CD14-positive monocyte (primary cell): Measurements from ENCODE around the gene YJU2. TPM values are rescaled to one million over a fixed set of nuclear protein-coding genes. Genes with fewer than 3 reads are reported as not detected.

Source experiments
- DNase-seq, 3 donors: peaks; one replicate each; pipeline ENCODE4 v3.0.0-alpha.2; 2011 to 2022
- H2AFZ ChIP-seq: 2 replicates; pipeline ENCODE4 v1.6.0; 2012; ENCODE audit warnings: mild to moderate bottlenecking, low read depth, low read length, inconsistent platforms; ENCODE audit not compliant: insufficient read depth, poor library complexity, severe bottlenecking
- H3K27ac ChIP-seq, 2 donors: 1 replicate in 1 of 2; 2 replicates in 1 of 2; pipeline ENCODE4 v1.5.1; 2012 to 2013; ENCODE audit warnings: low read length in 2 of 2, control low read depth in 1 of 2, inconsistent platforms in 1 of 2, low read depth in 1 of 2, mild to moderate bottlenecking in 1 of 2
- H3K27me3 ChIP-seq, 2 donors: one replicate each; pipeline versions ENCODE4 v1.6.0 to v1.6.1; 2011 to 2013; ENCODE audit warnings: low read length in 2 of 2; ENCODE audit not compliant: control insufficient read depth in 2 of 2, insufficient read depth in 2 of 2
- H3K36me3 ChIP-seq, 2 donors: replicated peaks in 1 of 2; 1 replicate in 1 of 2; 2 replicates in 1 of 2; pipeline versions ENCODE4 v1.5.1 to v1.6.1; 2012 to 2013; ENCODE audit warnings: low read length in 2 of 2, control low read depth in 1 of 2, inconsistent platforms in 1 of 2, mild to moderate bottlenecking in 1 of 2; ENCODE audit not compliant: insufficient read depth in 2 of 2, control insufficient read depth in 1 of 2
- H3K4me1 ChIP-seq, 2 donors: 1 replicate in 1 of 2; 2 replicates in 1 of 2; pipeline versions ENCODE4 v1.5.1 to v1.6.1; 2012 to 2013; ENCODE audit warnings: low read length in 2 of 2, control low read depth in 1 of 2, inconsistent platforms in 1 of 2, mild to moderate bottlenecking in 1 of 2, moderate library complexity in 1 of 2; ENCODE audit not compliant: insufficient read depth in 2 of 2, control insufficient read depth in 1 of 2
- H3K4me2 ChIP-seq: replicated peaks from 2 replicates; pipeline ENCODE3; 2012; ENCODE audit warnings: low read length, moderate library complexity, mild to moderate bottlenecking; ENCODE audit not compliant: poor library complexity, severe bottlenecking; ENCODE audit errors: extremely low read depth
- H3K4me3 ChIP-seq, 3 experiments: fragments of 200-600 bp in 1 of 3; sonication (generic) in 1 of 3; replicated peaks in 1 of 3; 1 replicate in 2 of 3; 2 replicates in 1 of 3; pipeline ENCODE4 v1.5.1; 2011 to 2013; ENCODE audit warnings: low read length in 3 of 3, mild to moderate bottlenecking in 3 of 3, control low read depth in 2 of 3, low read depth in 2 of 3, inconsistent platforms in 1 of 3, moderate library complexity in 1 of 3
- H3K79me2 ChIP-seq: 2 replicates; pipeline ENCODE4 v1.6.0; 2012; ENCODE audit warnings: mild to moderate bottlenecking, control low read depth, inconsistent platforms, low read length, moderate library complexity; ENCODE audit not compliant: insufficient read depth
- H3K9ac ChIP-seq: 2 replicates; pipeline ENCODE4 v1.6.0; 2017; ENCODE audit warnings: low read length, mild to moderate bottlenecking; ENCODE audit not compliant: insufficient read depth, poor library complexity, severe bottlenecking
- H3K9me3 ChIP-seq, 2 donors: replicated peaks in 1 of 2; 1 replicate in 1 of 2; 2 replicates in 1 of 2; pipeline versions ENCODE4 v1.5.1 to v1.6.1; 2012 to 2013; ENCODE audit warnings: low read length in 2 of 2, control low read depth in 1 of 2; ENCODE audit not compliant: control insufficient read depth in 1 of 2, insufficient read depth in 1 of 2
- H4K20me1 ChIP-seq: 2 replicates; pipeline ENCODE4 v1.6.0; 2012; ENCODE audit warnings: mild to moderate bottlenecking, low read length, control low read depth, moderate library complexity; ENCODE audit not compliant: insufficient read depth
- H3K27ac Mint-ChIP-seq, 7 donors: one replicate each; pipeline ENCODE4 v1.8.0; 2020; ENCODE audit warnings: mild to moderate bottlenecking in 7 of 7, mixed read lengths in 7 of 7, moderate library complexity in 6 of 7, inconsistent platforms in 2 of 7
- H3K27me3 Mint-ChIP-seq, 3 donors: one replicate each; pipeline ENCODE4 v1.8.0; 2021 to 2022; ENCODE audit warnings: low read depth in 3 of 3, mild to moderate bottlenecking in 3 of 3, mixed read lengths in 3 of 3, moderate library complexity in 3 of 3, inconsistent platforms in 1 of 3
- H3K36me3 Mint-ChIP-seq, 2 donors: one replicate each; pipeline ENCODE4 v1.8.0; 2020; ENCODE audit warnings: mixed read lengths in 2 of 2, inconsistent platforms in 1 of 2, mild to moderate bottlenecking in 1 of 2
- H3K4me1 Mint-ChIP-seq: one replicate; pipeline ENCODE4 v1.8.0; 2020; ENCODE audit warnings: mild to moderate bottlenecking, mixed read lengths
- H3K4me3 Mint-ChIP-seq, 2 donors: one replicate each; pipeline ENCODE4 v1.8.0; 2020; ENCODE audit warnings: mild to moderate bottlenecking in 2 of 2, mixed read lengths in 2 of 2, moderate library complexity in 1 of 2
- H3K9me3 Mint-ChIP-seq, 7 donors: one replicate each; pipeline ENCODE4 v1.8.0; 2020 to 2022; ENCODE audit warnings: mixed read lengths in 7 of 7, mild to moderate bottlenecking in 6 of 7, moderate library complexity in 6 of 7, inconsistent platforms in 2 of 7
- WGBS: methylation state at CpG from one replicate; pipeline ENCODE4 v1.1.5; 2013; ENCODE audit warnings: missing lambda C conversion rate; ENCODE audit not compliant: insufficient coverage; 5-methylcytosine and 5-hydroxymethylcytosine counted together
- intact Hi-C, 2 donors: fragments of 100-400 bp; cut with micrococcal nuclease; formaldehyde crosslinking; loops; one replicate each; pipeline versions ENCODE4 v1.15.0 to v1.15.1; 2023
- polyA plus RNA-seq, 3 donors: library from polyadenylated mRNA; depleted of rRNA in 1 of 3; unstranded in 2 of 3; stranded (reverse) in 1 of 3; fragments of 300-500 nt in 2 of 3; fragments of >200 nt in 1 of 3; fragmentation: Illumina TruSeq in 2 of 3; gene quantifications; 1 replicate in 2 of 3; 2 replicates in 1 of 3; pipeline ENCODE4 v1.2.3, GENCODE V29; 2012 to 2021
- TF ChIP-seq, protein P1 (sequence below): fragments of 200-600 bp; IDR thresholded peaks from one replicate; pipeline ENCODE4 v1.8.0; 2022; ENCODE audit warnings: antibody characterized with exemption, mild to moderate bottlenecking

The YJU2 gene
- polyA plus RNA-seq, 3 donors: 8.6 to 19.3 (median 13.4) TPM

DNA sequence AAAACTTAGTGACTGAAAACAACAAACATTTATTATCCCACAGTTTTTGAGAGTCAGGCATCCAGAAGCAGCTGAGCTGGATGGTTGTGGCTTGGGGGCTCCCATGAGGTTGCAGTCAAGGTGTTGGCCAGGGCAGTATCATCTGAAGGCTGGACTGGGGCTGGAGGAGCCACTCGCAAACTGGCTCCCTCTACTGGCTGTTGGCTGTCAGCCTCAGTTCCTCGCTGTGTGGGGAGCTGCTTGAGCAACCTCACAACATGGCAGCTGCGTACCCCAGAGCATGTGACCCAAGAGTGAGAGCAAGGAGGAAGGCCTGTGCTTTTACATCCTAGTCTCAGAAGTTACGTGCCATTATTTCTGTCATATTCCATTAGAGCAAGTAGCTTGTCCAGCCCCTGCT lies 9.7 kb downstream of the YJU2 start:
- Mint-ChIP-seq H3K27me3 (peaks cover 0 to 1% (median 0%) of the 10 kb centered on the region in 3 donors), H3K4me1 (peaks cover 6% of the 10 kb centered on the region), H3K27ac (peak overlapping the region in 1 of 7 donors; percentile 63), H3K4me3 (no peak overlapping the region), H3K36me3 (peaks cover 63 to 99% of the 10 kb centered on the region in 2 donors), H3K9me3 (peaks cover 7 to 29% (median 22%) of the 10 kb centered on the region in 7 donors)
- intact Hi-C loops: no loop called here
- Histone ChIP-seq H3K9me3 (peaks cover 23 to 35% of the 10 kb centered on the region in 2 donors), H3K79me2 (no peaks in the 10 kb centered on the region), H4K20me1 (no peaks in the 10 kb centered on the region), H2AFZ (no peak overlapping the region), H3K4me3 (no peak overlapping the region), H3K27me3 (no peaks in the 10 kb centered on the region), H3K4me2 (no peak overlapping the region), H3K36me3 (peaks cover 67 to 81% of the 10 kb centered on the region in 2 donors), H3K9ac (no peak overlapping the region), H3K27ac (no peak overlapping the region), H3K4me1 (peaks cover 5 to 7% of the 10 kb centered on the region in 2 donors)
- no peak for DNase-seq
- TF ChIP-seq, protein P1, sequence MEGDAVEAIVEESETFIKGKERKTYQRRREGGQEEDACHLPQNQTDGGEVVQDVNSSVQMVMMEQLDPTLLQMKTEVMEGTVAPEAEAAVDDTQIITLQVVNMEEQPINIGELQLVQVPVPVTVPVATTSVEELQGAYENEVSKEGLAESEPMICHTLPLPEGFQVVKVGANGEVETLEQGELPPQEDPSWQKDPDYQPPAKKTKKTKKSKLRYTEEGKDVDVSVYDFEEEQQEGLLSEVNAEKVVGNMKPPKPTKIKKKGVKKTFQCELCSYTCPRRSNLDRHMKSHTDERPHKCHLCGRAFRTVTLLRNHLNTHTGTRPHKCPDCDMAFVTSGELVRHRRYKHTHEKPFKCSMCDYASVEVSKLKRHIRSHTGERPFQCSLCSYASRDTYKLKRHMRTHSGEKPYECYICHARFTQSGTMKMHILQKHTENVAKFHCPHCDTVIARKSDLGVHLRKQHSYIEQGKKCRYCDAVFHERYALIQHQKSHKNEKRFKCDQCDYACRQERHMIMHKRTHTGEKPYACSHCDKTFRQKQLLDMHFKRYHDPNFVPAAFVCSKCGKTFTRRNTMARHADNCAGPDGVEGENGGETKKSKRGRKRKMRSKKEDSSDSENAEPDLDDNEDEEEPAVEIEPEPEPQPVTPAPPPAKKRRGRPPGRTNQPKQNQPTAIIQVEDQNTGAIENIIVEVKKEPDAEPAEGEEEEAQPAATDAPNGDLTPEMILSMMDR: no peak
- WGBS: 100% methylated on average over 1 of the region's 4 CpGs

DNA sequence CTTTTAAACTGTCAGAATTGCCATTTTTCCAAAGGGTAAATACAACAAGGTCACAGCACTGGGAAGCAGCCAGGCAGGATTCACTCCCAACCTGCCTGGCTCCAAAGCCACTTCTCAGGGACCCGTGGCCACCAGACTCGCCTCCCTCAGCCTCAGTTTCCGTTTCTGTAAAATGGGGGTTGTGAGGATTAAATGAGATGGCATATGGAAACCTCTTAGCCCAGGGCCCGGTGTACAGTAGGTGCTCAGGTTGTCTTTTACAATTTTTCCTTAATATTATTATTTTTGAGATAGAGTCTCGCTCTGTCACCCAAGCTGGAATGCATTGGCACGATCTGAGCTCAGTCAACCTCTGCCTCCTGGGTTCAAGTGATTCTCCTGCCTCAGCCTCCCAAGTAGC lies 10.1 kb downstream of the YJU2 start:
- peaks cover 0 to 1% (median 0%) of the 10 kb centered on the region in 3 donors for H3K27me3 Mint-ChIP-seq
- TF ChIP-seq, protein P1: no peak
- H3K4me3 Mint-ChIP-seq: no peak overlapping the region
- H3K4me2 ChIP-seq: no peak overlapping the region
- peaks cover 23 to 35% of the 10 kb centered on the region in 2 donors for H3K9me3 ChIP-seq
- peaks cover 6% of the 10 kb centered on the region for H3K4me1 Mint-ChIP-seq
- peaks cover 7 to 32% (median 19%) of the 10 kb centered on the region in 7 donors for H3K9me3 Mint-ChIP-seq
- WGBS: 100% methylated on average over 1 of the region's 6 CpGs
- H3K36me3 ChIP-seq: peaks cover 67 to 81% of the 10 kb centered on the region in 2 donors
- no peaks in the 10 kb centered on the region for H3K27me3 ChIP-seq
- H3K27ac Mint-ChIP-seq: no peak overlapping the region
- no peak overlapping the region for H3K9ac ChIP-seq
- no peak overlapping the region for H3K27ac ChIP-seq
- H3K36me3 Mint-ChIP-seq: peaks cover 63 to 99% of the 10 kb centered on the region in 2 donors
- intact Hi-C loops: no loop called here
- H3K4me3 ChIP-seq: no peak overlapping the region
- H4K20me1 ChIP-seq: no peaks in the 10 kb centered on the region
- no peak for DNase-seq
- H3K4me1 ChIP-seq: peaks cover 5 to 7% of the 10 kb centered on the region in 2 donors
- H3K79me2 ChIP-seq: no peaks in the 10 kb centered on the region
- H2AFZ ChIP-seq: no peak overlapping the region
